Esophagus (tissue), 2 donors: Measurements from ENCODE around the gene RHBDD3. TPM values are rescaled to one million over a fixed set of nuclear protein-coding genes. Genes with fewer than 3 reads are reported as not detected.

Experiments used
- H3K27ac ChIP-seq, 2 donors: one replicate each; pipeline ENCODE4 v1.5.1; 2013; ENCODE audit warnings: low read depth in 2 of 2, mild to moderate bottlenecking in 2 of 2, inconsistent platforms in 1 of 2, low read length in 1 of 2, moderate library complexity in 1 of 2
- H3K27me3 ChIP-seq, 2 donors: one replicate each; pipeline ENCODE4 v1.6.1; 2013; ENCODE audit warnings: low read length in 2 of 2, control low read depth in 1 of 2, mild to moderate bottlenecking in 1 of 2; ENCODE audit not compliant: insufficient read depth in 2 of 2, control insufficient read depth in 1 of 2
- H3K36me3 ChIP-seq, 2 donors: one replicate each; pipeline ENCODE4 v1.6.1; 2013; ENCODE audit warnings: low read length in 1 of 2; ENCODE audit not compliant: control insufficient read depth in 2 of 2, insufficient read depth in 2 of 2
- H3K4me1 ChIP-seq, 2 donors: one replicate each; pipeline ENCODE4 v1.6.1; 2013; ENCODE audit warnings: low read length in 1 of 2; ENCODE audit not compliant: control insufficient read depth in 2 of 2, insufficient read depth in 2 of 2
- H3K4me3 ChIP-seq, 2 donors: one replicate each; pipeline ENCODE4 v1.5.1; 2013; ENCODE audit warnings: low read length in 2 of 2, mild to moderate bottlenecking in 2 of 2, low read depth in 1 of 2, moderate library complexity in 1 of 2
- H3K9me3 ChIP-seq, 2 donors: one replicate each; pipeline ENCODE4 v1.6.1; 2013; ENCODE audit warnings: mild to moderate bottlenecking in 2 of 2, low read depth in 1 of 2, low read length in 1 of 2, moderate library complexity in 1 of 2; ENCODE audit not compliant: control insufficient read depth in 2 of 2, insufficient read depth in 1 of 2
- WGBS, 2 donors: extraction: QIAGEN DNeasy Blood & Tissue Kit; methylation state at CpG; one replicate each; pipeline ENCODE4 v1.1.7; 2013; 5-methylcytosine and 5-hydroxymethylcytosine counted together
- polyA plus RNA-seq, 2 donors: library from polyadenylated mRNA; stranded (reverse); fragments of 200-250 nt; gene quantifications; one replicate each; pipeline ENCODE4 v1.2.3, GENCODE V29; 2013
- donor health status: healthy with polysubstance abuse.
- donor health status: Bipolar disorder and iron deficiency.

RHBDD3 gene
- polyA plus RNA-seq, 2 donors, result 15.1 to 20.9 TPM

GRCh38 chr22:29311464-29312217 is 43.9 kb upstream of the RHBDD3 start:
- no peaks in the 10 kb centered on the region for H3K36me3 ChIP-seq
- peaks cover 0 to 20% of the 10 kb centered on the region in 2 donors for H3K27me3 ChIP-seq
- peaks cover 26 to 53% of the 10 kb centered on the region in 2 donors for H3K4me1 ChIP-seq
- H3K27ac ChIP-seq, result peak overlapping the region; percentile 52 to 59
- H3K9me3 ChIP-seq, result no peaks in the 10 kb centered on the region
- 40 to 56% methylated on average over 44 to 50 of the region's 50 CpGs for WGBS, 2 donors
- no peak overlapping the region for H3K4me3 ChIP-seq

- WGBS, 2 donors, result 6 to 10% methylated on average over 18 of the region's 18 CpGs
- no peaks in the 10 kb centered on the region for H3K36me3 ChIP-seq
- H3K4me3 ChIP-seq, result no peak overlapping the region
- H3K9me3 ChIP-seq, result no peaks in the 10 kb centered on the region
- H3K4me1 ChIP-seq, result peaks cover 26 to 53% of the 10 kb centered on the region in 2 donors
- H3K27ac ChIP-seq, result peak overlapping the region; percentile 69 to 81
- H3K27me3 ChIP-seq, result peaks cover 0 to 20% of the 10 kb centered on the region in 2 donors
These were observed 43.1 kb upstream of the RHBDD3 start for GRCh38 chr22:29310863-29311339.

- H3K4me3 ChIP-seq, result no peak overlapping the region
- peak overlapping the region; percentile 69 to 81 for H3K27ac ChIP-seq
- WGBS, 2 donors, result 42 to 53% methylated on average over 26 to 28 of the region's 28 CpGs
- H3K27me3 ChIP-seq, result peaks cover 0 to 16% of the 10 kb centered on the region in 2 donors
- H3K4me1 ChIP-seq, result peaks cover 26 to 52% of the 10 kb centered on the region in 2 donors
- no peaks in the 10 kb centered on the region for H3K36me3 ChIP-seq
- H3K9me3 ChIP-seq, result no peaks in the 10 kb centered on the region
These were observed 42.5 kb upstream of the RHBDD3 start for GRCh38 chr22:29310065-29310862.

GRCh38 chr22:29309332-29310064 is 41.7 kb upstream of the RHBDD3 start:
- H3K36me3 ChIP-seq, result no peaks in the 10 kb centered on the region
- H3K27ac ChIP-seq, result peak overlapping the region; percentile 2 to 75
- peaks cover 24 to 47% of the 10 kb centered on the region in 2 donors for H3K4me1 ChIP-seq
- H3K4me3 ChIP-seq, result no peak overlapping the region
- H3K27me3 ChIP-seq, result peaks cover 0 to 9% of the 10 kb centered on the region in 2 donors
- 65 to 70% methylated on average over 21 of the region's 21 CpGs for WGBS, 2 donors
- H3K9me3 ChIP-seq, result no peaks in the 10 kb centered on the region

GRCh38 chr22:29308791-29309262 is 41.0 kb upstream of the RHBDD3 start:
- H3K27ac ChIP-seq, result peak overlapping the region; percentile 75 to 86
- peaks cover 23 to 40% of the 10 kb centered on the region in 2 donors for H3K4me1 ChIP-seq
- H3K27me3 ChIP-seq, result peaks cover 0 to 4% of the 10 kb centered on the region in 2 donors
- H3K4me3 ChIP-seq, result peak overlapping the region in 1 of 2 donors; percentile 78
- H3K9me3 ChIP-seq, result no peaks in the 10 kb centered on the region
- H3K36me3 ChIP-seq, result no peaks in the 10 kb centered on the region
- WGBS, 2 donors, result 25 to 36% methylated on average over 13 of the region's 13 CpGs

GRCh38 chr22:29308148-29308790 is 40.5 kb upstream of the RHBDD3 start:
- Histone ChIP-seq H3K4me1 (peaks cover 20 to 34% of the 10 kb centered on the region in 2 donors), H3K4me3 (peak overlapping the region; percentile 74 to 78), H3K36me3 (no peaks in the 10 kb centered on the region), H3K27me3 (no peaks in the 10 kb centered on the region), H3K9me3 (no peaks in the 10 kb centered on the region), H3K27ac (peak overlapping the region; percentile 75 to 86)
- WGBS, 2 donors, result 44 to 55% methylated on average over 48 to 50 of the region's 50 CpGs

- Histone ChIP-seq H3K4me1 (peaks cover 20 to 31% of the 10 kb centered on the region in 2 donors), H3K27me3 (no peaks in the 10 kb centered on the region), H3K36me3 (no peaks in the 10 kb centered on the region), H3K9me3 (no peaks in the 10 kb centered on the region), H3K4me3 (peak overlapping the region; percentile 74 to 78), H3K27ac (peak overlapping the region; percentile 75 to 86)
- WGBS, 2 donors, result 48 to 57% methylated on average over 20 of the region's 20 CpGs
These were observed 39.9 kb upstream of the RHBDD3 start for GRCh38 chr22:29307596-29308147.

- Histone ChIP-seq H3K36me3 (no peaks in the 10 kb centered on the region), H3K4me3 (peak overlapping the region; percentile 74 to 78), H3K27ac (peak overlapping the region; percentile 75 to 86), H3K27me3 (no peaks in the 10 kb centered on the region), H3K9me3 (no peaks in the 10 kb centered on the region), H3K4me1 (peaks cover 20 to 34% of the 10 kb centered on the region in 2 donors)
- WGBS, 2 donors, result 4 to 8% methylated on average over 80 to 83 of the region's 83 CpGs
These were observed 39.2 kb upstream of the RHBDD3 start for GRCh38 chr22:29306835-29307595.
